LNCaP clone FGC (cell line): ENCODE measurements around the gene UTS2B.

Source experiments
- DNase-seq: peaks from one replicate; pipeline ENCODE4 v3.0.0-alpha.2; 2011; ENCODE audit warnings: low read depth
- H3K4me3 ChIP-seq: 2 replicates; pipeline ENCODE4 v1.5.1; 2011; ENCODE audit warnings: mild to moderate bottlenecking, low read depth, low read length, control low read depth
- TF ChIP-seq, protein P1 (sequence below): IDR thresholded peaks from 2 replicates; pipeline ENCODE4 v1.5.1; 2012; ENCODE audit warnings: mild to moderate bottlenecking; ENCODE audit not compliant: control insufficient read depth, insufficient read depth; ENCODE audit errors: extremely low read depth

Gene UTS2B

DNA sequence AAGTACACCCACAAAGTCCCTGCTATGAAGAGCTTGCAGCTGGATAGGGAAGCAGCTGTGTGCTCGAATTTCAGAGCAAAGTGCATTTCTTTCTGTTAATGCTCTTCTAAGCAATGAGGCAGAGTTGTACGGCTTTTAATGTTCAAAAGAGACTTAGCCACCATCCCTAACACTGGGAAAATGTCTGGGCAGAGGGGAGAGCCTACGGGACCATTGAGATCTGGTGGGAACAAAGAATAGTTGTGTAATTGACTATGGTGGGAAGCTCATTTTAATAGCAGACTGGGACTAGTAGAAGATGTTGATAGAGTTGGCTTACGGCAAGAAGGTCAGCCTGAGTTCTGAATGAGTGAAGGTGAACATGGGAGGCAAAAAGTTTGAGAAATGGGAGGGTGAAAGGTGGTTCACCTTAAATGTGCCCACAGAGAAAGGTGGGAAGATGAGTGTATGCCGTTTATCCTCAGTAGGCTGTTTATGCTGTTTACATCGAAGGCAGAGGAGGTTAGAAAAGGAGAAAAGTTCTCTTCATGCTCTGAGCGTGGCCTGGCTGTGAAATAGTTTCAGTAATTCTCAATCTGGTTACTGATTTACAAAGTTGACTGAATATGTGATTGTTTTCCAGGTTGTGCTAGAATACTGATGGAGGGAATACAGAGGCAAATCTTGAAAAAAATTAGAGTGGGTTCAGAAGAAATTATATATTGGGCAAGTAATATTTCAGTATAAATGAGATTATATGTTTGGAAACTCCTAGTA, 22.9 kb upstream of the UTS2B start:
- DNase-seq, result no peak
- no peak overlapping the region for H3K4me3 ChIP-seq
- TF ChIP-seq, protein P1, sequence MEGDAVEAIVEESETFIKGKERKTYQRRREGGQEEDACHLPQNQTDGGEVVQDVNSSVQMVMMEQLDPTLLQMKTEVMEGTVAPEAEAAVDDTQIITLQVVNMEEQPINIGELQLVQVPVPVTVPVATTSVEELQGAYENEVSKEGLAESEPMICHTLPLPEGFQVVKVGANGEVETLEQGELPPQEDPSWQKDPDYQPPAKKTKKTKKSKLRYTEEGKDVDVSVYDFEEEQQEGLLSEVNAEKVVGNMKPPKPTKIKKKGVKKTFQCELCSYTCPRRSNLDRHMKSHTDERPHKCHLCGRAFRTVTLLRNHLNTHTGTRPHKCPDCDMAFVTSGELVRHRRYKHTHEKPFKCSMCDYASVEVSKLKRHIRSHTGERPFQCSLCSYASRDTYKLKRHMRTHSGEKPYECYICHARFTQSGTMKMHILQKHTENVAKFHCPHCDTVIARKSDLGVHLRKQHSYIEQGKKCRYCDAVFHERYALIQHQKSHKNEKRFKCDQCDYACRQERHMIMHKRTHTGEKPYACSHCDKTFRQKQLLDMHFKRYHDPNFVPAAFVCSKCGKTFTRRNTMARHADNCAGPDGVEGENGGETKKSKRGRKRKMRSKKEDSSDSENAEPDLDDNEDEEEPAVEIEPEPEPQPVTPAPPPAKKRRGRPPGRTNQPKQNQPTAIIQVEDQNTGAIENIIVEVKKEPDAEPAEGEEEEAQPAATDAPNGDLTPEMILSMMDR, result no peak

DNA sequence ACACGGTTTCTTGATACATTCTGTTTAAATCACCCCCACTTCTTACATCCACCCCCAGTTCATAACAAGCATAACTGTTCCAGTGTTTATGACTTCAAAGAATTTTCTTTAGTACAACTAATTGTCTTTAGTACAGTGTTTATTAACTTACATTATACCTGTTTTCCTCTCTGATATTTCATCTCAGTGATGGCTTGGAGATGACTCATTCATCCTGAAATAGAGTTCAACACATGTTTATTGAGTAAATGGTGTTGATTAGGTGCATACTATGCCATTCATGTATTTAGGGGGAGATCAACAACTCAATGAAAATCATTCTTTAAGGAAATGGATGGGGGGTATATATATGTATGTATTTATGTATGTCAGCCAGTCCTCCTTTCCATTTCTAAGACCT, 21.7 kb upstream of the UTS2B start:
- no peak overlapping the region for H3K4me3 ChIP-seq
- TF ChIP-seq, protein P1, result no peak
- no peak for DNase-seq

DNA sequence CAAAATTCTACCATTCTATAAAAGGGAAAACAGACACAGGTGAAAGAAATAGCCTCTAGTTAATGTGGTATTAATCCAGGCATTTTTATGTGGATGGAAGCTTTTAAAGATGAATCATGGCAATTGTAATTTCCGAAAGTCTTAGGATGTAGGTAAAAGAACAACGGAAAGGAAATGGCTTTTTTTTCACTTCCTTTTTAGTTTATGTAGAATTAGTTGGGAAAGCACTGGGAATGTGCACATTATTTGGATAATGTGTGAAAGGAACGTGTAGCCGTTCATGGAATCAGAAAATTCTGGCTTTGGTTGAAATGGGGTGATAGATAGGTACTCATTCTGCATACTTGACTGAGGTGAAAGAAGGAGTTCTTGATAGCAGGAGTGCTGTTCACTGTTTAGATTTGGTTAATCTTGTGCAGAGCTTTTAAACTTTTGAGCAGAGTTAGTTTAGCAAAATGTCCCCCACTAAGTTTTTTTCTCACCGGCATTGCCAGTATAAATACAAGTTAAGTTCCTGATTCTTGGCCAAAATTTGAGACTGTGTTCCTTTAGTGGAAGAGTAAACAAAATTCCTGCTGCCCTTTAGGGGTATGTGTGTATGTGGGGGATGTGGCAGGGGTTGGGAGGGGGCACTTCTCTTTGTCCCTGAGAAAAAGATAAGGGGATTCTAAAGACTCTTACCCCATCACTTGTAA, 20.2 kb upstream of the UTS2B start:
- TF ChIP-seq, protein P1, result no peak
- no peak for DNase-seq
- no peak overlapping the region for H3K4me3 ChIP-seq

DNA sequence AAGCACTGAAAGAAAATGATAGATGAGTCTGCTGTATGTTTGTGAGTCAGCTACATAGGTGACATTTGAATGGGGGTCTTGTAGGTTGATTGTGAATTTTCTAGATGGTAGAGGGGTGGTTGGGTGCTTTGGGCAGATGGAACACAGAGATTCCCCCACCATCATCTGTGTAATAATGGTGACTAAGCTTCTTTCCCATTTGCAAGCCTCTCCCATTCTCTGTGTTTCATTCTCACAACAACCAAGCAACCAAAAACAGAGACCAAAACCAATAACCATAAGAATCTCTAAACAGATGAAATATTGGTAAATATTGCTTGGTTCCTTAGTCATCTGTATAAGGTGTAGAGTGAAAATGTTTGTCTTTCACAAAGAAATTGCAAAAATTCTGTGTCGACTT, 17.8 kb upstream of the UTS2B start:
- no peak overlapping the region for H3K4me3 ChIP-seq
- TF ChIP-seq, protein P1, result no peak
- no peak for DNase-seq

DNA sequence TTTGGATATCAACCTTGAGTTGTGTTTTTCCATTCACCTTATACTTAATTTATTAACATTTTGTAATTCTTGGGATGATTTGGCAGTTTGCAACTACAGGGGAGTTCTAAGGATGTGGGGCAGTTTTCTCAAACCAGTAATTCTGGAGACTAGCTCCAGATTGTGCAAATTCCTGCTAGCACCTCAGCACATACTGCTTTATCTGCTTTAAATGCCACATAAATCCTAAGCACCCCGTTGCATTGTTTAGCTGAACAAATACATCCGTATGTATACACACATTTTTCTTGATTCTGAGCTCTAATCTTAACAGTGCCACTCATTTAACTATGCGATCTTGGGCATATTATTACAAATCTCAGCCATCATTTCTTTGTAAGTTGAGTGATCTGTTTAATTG, 16.9 kb upstream of the UTS2B start:
- TF ChIP-seq, protein P1, result no peak
- H3K4me3 ChIP-seq, result no peak overlapping the region
- DNase-seq, result no peak

DNA sequence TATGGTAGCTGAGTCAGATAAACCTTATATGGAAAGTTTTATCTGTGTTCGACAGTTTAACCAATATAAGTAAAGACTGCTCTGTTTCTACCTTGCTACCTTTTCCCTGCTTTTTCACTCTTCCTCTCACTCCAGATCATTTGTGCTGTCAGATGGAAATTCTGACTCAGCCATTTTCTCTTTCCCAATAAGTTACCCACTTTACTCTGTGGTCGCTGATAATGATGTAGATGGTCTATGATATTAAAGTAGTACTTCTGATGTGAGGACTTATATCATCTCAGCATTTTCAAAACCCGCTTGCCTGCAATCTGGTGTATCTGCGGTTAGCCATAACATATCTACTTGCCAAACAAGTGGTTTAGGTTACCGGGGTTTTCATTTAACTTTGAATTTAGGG, 15.0 kb upstream of the UTS2B start:
- no peak for DNase-seq

More for the DNA sequence above, 15.0 kb upstream of the UTS2B start:
- TF ChIP-seq, protein P1, result no peak
- H3K4me3 ChIP-seq, result no peak overlapping the region
